T follicular helper cell (primary cell): ENCODE results near the gene RIPOR2.
"Not testable (repeated sequence)": the region's sequence is repeated elsewhere in the genome, so short reads cannot be mapped to it uniquely, and the experiment has no call there.

Experiments used
- DNase-seq: peaks from one replicate; pipeline ENCODE4 v3.0.0-alpha.2; 2020; ENCODE audit warnings: low read depth

RIPOR2 gene

DNA sequence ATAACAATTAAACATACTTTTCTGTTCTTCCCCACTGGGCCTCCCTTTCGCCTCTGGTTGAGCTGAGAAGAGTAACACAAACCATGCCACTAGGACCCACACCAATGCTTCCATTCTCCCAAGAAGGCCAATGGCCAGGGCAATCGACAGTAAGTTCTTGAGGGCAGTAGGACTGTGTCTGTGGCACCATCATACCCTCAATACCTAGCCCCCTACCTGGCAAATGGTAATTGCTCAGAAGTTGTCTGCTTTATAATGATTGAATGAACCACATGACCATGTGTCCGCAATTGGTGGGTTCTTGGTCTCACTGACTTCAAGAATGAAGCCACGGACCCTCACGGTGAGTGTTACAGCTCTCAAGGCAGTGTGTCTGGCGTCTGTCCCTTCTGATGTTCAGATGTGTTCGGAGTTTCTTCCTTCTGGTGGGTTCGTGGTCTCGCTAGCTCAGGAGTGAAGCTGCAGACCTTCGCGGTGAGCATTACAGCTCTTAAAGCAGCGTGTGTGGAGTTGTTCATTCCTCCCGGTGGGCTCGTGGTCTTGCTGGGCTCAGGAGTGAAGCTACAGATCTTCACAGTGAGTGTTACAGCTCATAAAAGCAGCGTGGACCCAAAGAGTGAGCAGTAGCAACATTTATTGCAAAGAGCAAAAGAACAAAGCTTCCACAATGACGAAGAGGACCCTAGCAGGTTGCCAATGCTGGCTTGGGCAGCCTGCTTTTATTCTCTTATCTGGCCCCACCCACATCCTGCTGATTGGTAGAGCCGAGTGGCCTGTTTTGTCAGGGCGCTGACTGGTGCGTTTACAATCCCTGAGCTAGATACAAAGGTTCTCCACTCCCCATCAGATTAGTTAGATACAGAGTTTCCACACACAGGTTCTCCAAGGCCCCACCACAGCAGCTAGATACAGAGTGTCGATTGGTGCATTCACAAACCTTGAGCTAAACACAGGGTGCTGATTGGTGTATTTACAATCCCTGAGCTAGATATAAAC is 170.6 kb downstream of the RIPOR2 start:
- DNase-seq = not testable (repeated sequence)

DNA sequence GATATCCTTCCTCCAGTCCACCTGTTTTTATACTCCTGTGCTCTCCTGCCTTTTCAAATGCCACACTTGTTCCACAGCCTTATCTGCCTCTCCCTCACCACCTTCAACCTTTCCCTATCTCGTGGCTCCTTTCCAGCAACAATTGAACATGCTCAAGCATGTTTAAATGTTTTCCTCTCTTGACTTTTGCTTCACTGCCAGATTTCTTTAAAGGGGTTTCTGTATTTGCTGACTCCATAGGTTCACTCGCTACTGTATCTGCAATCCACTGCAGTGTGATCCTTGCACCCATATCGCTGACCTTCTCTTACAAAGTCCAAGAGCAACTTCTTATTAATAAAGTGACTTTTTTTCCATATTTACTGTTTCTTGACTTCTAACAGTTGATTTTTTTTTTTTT is 172.2 kb downstream of the RIPOR2 start:
- no peak for DNase-seq

DNA sequence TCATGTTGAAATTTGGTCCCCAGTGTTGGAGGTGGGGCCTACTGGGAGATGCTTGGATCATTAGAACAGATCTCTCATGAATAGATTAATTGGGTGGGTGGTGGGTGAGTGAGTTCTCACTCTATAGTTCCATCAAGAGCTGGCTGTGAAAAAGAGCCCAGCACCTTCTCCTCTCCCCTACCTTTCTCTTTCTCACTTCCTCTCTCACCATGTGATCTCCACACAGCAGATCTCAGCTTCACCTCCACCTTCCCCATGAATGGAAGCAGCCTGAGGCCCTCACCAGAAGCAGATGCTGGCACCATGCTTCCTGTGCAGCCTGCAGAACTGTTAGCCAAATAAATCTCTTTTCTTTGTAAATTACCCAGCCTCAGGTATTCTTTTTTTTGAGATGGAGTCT is 173.9 kb downstream of the RIPOR2 start:
- DNase-seq = no peak

DNA sequence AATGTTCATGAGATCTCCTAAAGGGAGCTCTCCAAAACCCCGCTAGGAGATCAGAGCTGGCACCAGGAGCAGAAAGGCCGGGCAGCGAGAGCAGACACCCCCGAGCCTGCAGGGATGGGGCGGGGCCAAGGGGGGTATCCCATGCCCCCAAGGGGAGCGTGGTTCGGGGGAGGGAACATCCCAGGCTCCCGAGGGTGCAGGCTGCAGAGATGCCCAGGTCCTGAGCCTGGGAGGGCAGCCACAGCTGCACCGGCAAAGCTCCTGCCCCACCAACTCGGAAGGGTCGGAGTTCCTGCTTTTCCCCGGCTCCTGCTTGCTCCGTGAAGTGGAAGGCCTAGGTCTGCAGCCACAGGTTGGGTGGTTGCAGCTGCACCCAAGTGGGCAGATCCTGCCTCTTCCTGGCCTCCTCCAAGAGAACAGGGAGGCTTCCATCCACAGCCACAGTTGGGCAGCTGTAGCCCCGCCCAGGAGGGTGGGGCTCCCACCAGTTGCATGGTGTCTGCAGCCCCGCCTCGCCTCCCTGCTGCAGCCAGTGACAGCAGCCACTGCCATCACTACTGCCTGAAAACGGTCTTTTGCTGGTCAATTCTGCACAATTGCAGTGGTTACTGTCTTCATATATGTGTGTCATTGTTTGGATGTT is 174.4 kb downstream of the RIPOR2 start:
- DNase-seq = no peak

DNA sequence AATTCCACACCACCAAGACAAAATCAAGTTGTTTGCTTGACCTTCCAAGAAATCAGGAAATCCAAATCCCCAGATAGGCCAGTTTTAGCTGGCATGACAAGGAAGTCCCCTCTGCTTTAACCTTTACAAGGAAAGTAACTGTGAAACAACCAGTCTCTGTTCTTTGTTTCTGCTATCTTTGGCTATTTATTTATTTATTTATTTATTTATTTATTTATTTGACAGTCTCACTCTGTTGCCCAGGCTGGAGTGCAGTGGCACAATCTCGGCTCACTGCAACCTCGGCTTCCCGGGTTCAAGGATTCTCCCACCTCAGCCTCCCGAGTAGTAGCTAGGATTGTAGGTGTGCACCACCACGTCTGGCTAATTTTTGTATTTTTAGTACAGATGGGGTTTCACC is 175.6 kb downstream of the RIPOR2 start:
- DNase-seq = no peak

DNA sequence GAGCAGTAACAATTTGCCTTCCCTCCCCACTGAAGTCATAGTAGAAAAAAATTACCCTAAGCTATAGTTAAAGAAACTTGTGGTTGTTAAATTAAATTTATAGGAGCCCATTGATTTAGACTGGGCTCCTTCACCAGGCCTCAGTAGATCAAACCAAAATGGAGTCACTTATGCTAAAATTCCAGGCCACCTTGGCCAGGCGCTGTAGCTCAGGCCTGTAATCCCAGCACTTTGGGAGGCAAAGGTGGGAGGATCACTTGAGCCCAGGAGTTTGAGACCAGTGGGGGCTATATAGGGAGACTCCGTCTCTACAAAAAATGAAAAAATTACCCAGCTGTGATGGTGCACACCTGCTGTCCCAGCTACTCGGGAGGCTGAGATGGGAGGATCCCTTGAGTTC is 176.0 kb downstream of the RIPOR2 start:
- DNase-seq = no peak

DNA sequence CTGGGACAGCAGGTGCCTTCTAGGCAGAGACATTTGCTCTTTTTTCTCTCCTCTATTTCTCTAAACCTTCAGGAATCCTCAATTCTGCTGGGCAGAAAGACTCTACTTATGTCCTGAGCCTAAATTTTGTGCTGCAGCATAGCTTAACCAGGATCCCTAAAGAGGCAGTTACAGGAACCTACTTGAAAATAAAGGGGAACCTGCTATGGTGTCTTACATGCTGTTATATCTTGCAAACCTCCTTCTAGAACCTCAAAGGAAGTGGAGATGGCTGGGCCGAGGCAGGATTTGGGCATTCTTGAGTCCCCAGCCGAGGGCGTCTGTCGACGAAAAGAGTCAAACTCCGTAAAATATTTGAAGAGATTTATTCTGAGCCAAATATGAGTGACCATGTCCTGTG is 178.1 kb downstream of the RIPOR2 start:
- DNase-seq = no peak

DNA sequence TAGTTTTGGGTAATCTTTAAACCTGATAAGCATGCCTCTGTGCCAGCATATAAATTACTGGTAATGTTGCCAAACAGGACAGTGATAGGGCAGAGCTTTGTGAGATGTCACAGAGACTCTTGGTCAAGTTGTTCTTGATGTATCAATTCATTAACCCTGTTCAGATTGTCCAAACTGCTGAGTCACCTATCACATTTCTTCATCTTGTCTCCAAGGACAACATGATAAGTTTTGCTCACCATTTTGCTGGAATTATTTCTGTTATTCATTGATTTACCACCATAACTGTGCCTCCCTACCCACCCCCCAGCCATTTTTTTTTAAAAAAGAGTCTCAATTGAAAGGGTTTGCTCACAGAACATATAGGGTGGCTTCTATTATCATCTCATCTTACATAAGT is 180.5 kb downstream of the RIPOR2 start:
- DNase-seq = no peak

DNA sequence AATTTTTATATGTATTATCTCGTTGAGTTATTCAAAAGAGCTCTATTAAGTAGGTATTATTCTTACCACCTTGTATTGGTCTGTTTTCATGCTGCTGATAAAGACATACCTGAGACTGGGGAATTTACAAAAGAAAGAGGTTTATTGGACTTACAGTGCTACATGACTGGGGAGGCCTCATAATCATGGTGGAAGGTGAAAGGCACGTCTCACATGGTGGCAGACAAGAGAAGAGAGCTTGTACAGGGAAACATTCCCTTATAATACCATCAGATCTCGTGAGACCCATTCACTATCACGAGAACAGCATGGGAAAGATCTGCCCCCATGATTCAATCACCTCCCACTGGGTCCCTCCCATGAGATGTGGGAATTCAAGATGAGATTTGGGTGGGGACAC is 181.4 kb downstream of the RIPOR2 start:
- DNase-seq = not testable (repeated sequence)
